Gastroesophageal sphincter (tissue), 3 donors: ENCODE results near the gene ACTA1.

Experiments used
- POLR2A ChIP-seq, 2 donors: fragments of 450-650 bp; IDR thresholded peaks; one replicate each; pipeline ENCODE4 v1.6.1; 2017; ENCODE audit warnings: antibody characterized with exemption in 2 of 2, mild to moderate bottlenecking in 2 of 2, moderate library complexity in 1 of 2
- TF ChIP-seq, protein P1 (sequence below), 4 experiments: fragments of 200-600 bp in 2 of 4; fragments of 450-650 bp in 2 of 4; sonication (generic) in 1 of 4; IDR thresholded peaks; one replicate each; pipeline ENCODE4 v1.5.1; 2017 to 2019; ENCODE audit warnings: antibody characterized with exemption in 4 of 4, mild to moderate bottlenecking in 2 of 4, moderate library complexity in 2 of 4

DNA sequence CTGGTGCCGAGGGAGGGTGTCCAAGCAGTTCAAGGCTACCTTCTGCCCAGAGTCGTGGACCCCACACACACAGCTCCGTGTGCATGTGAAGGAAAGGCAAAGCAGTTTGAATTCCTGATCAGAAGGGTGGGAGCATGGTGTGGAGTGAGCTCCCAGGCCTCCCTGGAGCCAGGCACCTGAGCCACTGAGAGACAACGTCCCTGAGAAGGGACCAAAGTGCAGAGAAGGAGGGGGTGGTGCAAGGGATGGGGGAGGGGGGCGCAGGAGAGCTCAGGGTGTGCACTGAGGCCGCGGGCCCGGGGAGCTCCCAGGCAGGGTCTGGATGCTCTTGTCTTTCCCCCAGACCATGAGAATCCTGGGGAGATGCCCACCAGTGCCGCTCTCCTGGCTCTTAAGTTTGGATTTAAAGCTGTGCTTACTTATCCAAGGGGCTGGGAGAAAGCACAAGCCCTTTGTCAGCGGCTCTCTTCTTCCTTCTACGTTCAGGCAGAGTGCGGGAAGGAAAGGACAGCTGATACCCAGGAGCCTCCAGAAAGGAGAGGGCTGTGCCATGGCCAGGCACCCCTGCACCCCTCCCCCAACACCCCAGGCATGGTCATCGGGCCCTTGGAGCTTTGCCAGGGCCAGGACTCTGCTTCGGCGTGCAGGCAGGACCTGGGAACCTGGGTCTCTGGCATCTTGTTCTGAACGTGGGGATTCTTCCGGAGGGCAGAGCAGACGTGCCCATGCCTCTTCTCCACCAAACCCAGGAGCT is 24.1 kb downstream of the ACTA1 start:
- TF ChIP-seq, protein P1, sequence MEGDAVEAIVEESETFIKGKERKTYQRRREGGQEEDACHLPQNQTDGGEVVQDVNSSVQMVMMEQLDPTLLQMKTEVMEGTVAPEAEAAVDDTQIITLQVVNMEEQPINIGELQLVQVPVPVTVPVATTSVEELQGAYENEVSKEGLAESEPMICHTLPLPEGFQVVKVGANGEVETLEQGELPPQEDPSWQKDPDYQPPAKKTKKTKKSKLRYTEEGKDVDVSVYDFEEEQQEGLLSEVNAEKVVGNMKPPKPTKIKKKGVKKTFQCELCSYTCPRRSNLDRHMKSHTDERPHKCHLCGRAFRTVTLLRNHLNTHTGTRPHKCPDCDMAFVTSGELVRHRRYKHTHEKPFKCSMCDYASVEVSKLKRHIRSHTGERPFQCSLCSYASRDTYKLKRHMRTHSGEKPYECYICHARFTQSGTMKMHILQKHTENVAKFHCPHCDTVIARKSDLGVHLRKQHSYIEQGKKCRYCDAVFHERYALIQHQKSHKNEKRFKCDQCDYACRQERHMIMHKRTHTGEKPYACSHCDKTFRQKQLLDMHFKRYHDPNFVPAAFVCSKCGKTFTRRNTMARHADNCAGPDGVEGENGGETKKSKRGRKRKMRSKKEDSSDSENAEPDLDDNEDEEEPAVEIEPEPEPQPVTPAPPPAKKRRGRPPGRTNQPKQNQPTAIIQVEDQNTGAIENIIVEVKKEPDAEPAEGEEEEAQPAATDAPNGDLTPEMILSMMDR (IDR thresholded peaks at IDR 0.05) = no peak
- no peak for TF ChIP-seq POLR2A (IDR thresholded peaks at IDR 0.05)
